ENCODE data around the gene EPN1.

Gene EPN1

DNA sequence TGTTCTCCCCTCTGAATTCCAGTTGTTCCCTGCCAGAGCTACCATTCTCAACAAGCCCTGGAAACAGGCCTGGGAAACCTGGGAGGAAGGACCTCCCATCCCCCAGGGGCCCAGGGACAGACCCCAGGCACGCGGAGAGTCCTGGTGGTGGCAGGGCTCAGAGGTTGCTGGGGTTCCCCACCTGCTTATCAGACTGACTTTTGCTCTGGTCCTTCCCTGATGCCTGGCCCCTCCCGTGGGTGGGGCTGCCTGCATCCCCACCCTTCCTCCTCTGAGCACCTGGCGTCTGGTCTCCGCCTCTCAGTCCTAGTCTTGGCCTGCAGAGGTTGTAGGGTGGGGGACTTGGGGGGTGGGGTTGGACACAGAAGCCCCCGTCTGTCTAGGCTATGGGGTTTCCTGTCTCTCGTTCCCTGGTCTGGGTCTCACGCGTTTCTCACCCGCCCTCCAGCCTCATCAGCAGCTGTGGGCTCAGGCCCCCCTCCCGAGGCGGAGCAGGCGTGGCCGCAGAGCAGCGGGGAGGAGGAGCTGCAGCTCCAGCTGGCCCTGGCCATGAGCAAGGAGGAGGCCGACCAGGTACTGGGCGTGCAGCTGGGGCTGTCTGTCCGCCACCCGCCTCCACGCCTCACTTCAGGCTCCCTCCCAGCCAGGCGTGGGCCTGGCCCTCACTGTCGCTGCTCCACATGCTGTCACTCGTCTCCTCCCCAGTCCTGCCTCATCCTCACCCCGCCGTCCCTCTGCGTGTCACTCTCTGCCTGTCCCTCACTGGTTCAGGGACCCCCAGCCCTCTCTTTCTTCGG, 13.6 kb downstream of the EPN1 start:
- H3K4me3 ChIP-seq (ENCODE audit: low read depth, low read length) = no peak overlapping the region
- TF ChIP-seq, protein P1, sequence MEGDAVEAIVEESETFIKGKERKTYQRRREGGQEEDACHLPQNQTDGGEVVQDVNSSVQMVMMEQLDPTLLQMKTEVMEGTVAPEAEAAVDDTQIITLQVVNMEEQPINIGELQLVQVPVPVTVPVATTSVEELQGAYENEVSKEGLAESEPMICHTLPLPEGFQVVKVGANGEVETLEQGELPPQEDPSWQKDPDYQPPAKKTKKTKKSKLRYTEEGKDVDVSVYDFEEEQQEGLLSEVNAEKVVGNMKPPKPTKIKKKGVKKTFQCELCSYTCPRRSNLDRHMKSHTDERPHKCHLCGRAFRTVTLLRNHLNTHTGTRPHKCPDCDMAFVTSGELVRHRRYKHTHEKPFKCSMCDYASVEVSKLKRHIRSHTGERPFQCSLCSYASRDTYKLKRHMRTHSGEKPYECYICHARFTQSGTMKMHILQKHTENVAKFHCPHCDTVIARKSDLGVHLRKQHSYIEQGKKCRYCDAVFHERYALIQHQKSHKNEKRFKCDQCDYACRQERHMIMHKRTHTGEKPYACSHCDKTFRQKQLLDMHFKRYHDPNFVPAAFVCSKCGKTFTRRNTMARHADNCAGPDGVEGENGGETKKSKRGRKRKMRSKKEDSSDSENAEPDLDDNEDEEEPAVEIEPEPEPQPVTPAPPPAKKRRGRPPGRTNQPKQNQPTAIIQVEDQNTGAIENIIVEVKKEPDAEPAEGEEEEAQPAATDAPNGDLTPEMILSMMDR (IDR thresholded peaks at IDR 0.05; ENCODE audit: low read depth, low read length) = no peak

DNA sequence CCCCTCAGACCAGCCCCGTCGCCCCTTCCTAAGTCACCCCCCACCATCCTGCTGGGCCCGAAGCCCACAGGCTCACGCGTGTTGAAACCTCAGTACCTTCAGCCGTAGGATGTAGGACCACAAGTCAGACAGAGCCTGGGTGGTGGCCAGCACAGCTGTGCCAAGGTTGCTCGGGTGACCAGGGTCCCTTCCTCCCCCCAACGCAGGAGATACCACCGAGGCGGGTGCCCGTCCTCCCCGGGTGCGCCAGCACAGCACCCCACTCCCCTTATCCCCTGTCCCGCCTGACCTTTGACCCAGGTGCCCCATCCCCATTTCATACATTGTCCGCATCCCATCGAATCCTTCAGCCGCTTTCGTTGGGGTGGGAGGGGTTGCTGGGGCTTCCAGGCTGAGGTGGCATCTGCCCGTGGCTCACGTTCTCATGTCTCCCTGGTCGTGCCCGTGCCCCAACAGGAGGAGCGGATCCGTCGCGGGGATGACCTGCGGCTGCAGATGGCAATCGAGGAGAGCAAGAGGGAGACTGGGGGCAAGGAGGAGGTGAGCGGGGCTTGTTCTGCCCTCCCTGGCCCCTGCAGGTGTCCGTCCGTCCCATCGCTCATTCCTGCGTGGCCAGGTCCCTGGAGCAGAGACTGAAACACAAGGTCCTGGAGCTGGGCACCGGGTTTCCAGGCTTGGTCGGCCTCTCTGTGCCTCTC, 14.5 kb downstream of the EPN1 start:
- TF ChIP-seq, protein P1 (IDR thresholded peaks at IDR 0.05; ENCODE audit: low read depth, low read length) = no peak
- H3K4me3 ChIP-seq (ENCODE audit: low read depth, low read length) = no peak overlapping the region

DNA sequence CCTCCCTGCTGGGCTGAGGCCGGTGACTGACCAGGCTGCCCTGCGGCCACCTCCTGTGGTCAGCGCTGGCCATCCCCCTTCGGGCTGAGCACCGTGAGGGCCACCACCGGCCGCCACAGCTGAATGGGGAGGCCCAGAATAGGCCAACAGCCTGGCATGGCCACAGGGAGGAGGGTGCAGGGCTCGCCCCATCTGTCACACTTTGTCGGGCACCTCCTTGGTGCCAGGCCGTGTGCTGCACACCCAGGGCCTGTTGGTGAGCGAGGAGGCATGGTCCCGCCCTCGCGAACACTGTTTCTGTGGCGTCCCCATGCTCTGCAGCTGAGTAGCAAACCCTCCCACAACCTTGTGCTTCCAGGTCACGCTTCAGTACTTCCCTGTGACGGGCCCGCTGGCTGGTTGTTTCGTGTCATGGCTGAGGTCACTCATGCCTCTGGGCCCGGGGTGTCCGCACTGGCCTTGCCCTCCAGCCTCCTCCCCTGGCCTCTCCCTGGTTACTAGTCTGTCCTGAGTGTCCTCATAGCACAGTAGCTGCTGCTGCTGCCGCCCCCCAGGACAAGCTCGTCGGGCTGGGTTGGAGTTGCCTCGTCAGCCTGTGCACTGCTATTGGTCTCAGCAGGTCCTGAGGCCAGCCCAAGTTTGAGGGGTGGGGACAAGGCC, 15.2 kb downstream of the EPN1 start:
- TF ChIP-seq, protein P1 (IDR thresholded peaks at IDR 0.05; ENCODE audit: low read depth, low read length) = no peak
- no peak overlapping the region for H3K4me3 ChIP-seq (ENCODE audit: low read depth, low read length)

DNA sequence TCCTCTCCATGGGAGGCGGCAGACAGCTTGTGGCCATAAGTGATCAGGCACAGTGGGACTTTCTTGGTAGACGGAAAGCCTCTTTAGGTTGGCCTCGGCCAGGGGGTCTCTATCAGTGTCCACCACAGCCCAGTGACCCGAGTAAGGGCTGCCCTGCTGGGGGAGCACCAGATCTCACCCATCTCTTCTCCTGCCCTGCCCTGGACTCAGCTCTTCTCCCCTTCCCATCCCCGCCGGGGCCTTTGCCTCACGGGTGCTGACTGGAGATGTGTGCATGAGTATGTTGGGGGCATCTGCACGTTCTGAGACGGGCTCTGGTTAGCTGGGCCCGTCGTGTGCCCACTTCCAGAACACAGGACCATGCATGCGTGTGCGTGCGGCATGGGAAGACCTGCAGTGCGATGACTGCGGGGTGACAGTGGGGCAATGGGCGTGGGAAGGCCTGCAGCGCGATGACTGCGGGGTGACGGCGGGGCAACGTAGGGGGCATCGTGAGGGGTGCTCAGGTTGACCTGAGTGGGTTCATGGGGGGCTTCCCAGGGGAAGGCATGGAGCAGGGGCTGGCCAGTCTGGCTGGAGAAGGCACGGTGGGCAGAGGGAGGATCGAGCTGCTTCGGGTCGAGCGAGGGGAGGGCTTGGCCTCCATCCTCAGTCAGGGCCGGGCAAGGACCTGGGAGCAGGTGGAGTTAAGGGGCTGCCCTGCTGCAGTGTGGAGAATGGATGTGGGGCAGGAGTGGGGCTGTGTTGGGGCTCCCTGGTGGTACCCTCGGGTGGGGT, 15.9 kb downstream of the EPN1 start:
- TF ChIP-seq, protein P1 (IDR thresholded peaks at IDR 0.05; ENCODE audit: low read depth, low read length) = no peak
- no peak overlapping the region for H3K4me3 ChIP-seq (ENCODE audit: low read depth, low read length)

DNA sequence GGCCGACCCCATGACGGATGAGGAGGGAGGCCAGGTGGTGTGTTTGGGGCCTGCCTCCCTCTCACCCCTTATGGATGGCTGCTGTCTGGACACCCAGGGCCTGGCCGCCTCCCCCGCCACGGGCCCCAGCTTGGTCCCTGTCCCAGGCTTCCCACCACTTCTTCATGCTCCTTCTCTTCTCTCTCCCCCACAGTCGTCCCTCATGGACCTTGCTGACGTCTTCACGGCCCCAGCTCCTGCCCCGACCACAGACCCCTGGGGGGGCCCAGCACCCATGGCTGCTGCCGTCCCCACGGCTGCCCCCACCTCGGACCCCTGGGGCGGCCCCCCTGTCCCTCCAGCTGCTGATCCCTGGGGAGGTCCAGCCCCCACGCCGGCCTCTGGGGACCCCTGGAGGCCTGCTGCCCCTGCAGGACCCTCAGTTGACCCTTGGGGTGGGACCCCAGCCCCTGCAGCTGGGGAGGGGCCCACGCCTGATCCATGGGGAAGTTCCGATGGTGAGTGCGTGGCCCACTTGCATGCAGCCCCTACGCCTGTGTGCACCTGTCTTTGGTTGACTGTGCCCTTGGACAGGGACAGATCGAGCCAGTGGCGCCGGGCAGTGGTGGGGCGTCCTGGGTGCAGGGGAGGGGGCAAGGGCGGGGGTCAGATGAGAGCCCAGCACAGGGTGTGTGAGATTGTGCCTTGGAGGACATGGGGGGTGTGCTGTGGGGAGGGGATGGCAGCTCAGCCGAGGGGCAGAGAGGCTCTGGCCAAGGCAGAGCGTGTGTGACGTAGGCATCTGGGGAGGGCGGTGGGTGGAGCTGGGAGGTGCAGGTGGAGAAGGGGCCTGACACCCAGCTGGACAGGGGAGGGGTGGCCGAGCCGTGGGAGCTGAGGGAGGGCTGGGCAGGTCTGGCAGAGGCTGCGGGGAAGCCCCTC, 16.8 kb downstream of the EPN1 start:
- TF ChIP-seq, protein P1 (IDR thresholded peaks at IDR 0.05; ENCODE audit: low read depth, low read length) = no peak
- no peak overlapping the region for H3K4me3 ChIP-seq (ENCODE audit: low read depth, low read length)

DNA sequence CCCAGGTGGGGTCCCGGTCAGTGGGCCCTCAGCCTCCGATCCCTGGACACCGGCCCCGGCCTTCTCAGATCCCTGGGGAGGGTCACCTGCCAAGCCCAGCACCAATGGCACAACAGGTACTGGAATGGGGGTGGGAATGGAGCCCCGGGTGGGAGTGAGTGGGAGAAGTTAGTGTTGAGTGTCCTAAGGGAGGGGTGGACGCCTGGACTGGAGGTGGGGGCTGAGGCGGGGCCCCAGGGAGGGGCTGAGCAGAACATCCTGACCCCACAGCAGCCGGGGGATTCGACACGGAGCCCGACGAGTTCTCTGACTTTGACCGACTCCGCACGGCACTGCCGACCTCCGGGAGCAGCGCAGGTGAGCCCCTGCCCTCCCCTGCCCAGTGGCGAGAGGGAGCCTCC, 17.7 kb downstream of the EPN1 start:
- no peak overlapping the region for H3K4me3 ChIP-seq (ENCODE audit: low read depth, low read length)
- TF ChIP-seq, protein P1 (IDR thresholded peaks at IDR 0.05; ENCODE audit: low read depth, low read length) = no peak
